HepG2 (cell line): ENCODE data around the gene TBCD. TPM values are rescaled to one million over a fixed set of nuclear protein-coding genes. Genes with fewer than 3 reads are reported as not detected.

Experiments used
- ASH2L ChIP-seq: fragments of 300-600, 200-600 bp; sonication (generic); IDR thresholded peaks from 2 replicates; pipeline ENCODE4 v1.7.0; 2017; ENCODE audit warnings: low read depth, mild to moderate bottlenecking, moderate library complexity, mixed read lengths, low read length; ENCODE audit not compliant: insufficient read length
- CBX1 ChIP-seq: IDR thresholded peaks from one replicate; pipeline ENCODE4 v1.6.1; 2016; ENCODE audit warnings: antibody characterized with exemption, low read depth
- ELF1 ChIP-seq: sonication (generic); formaldehyde crosslinking; IDR thresholded peaks from 2 replicates; pipeline ENCODE4 v1.4.0; 2020; ENCODE audit warnings: missing genetic modification reagents
- FOXO4 ChIP-seq: sonication (generic); formaldehyde crosslinking; conservative IDR thresholded peaks from 2 replicates; pipeline ENCODE4 v1.8.1; 2023; ENCODE audit warnings: missing genetic modification reagents
- KDM5B ChIP-seq: sonication (generic); formaldehyde crosslinking; IDR thresholded peaks from 2 replicates; pipeline ENCODE4 v1.4.0; 2020; ENCODE audit warnings: missing genetic modification reagents, mild to moderate bottlenecking, borderline replicate concordance
- KLF12 ChIP-seq: sonication (generic); formaldehyde crosslinking; IDR thresholded peaks from 2 replicates; pipeline ENCODE4 v1.4.0; 2020; ENCODE audit warnings: missing genetic modification reagents, borderline replicate concordance
- KLF6 ChIP-seq: IDR thresholded peaks from 2 replicates; pipeline ENCODE4 v1.8.0; 2016; ENCODE audit warnings: missing biosample characterization, missing genetic modification reagents
- MTF1 ChIP-seq: sonication (generic); formaldehyde crosslinking; IDR thresholded peaks from 2 replicates; pipeline ENCODE4 v1.5.0; 2020; ENCODE audit warnings: missing genetic modification reagents
- NFRKB ChIP-seq: fragments of 450-650 bp; IDR thresholded peaks from 2 replicates; pipeline ENCODE4 v1.6.1; 2017
- NR2F1 ChIP-seq, 2 experiments: fragments of 450-650 bp in 1 of 2; formaldehyde crosslinking in 1 of 2; IDR thresholded peaks; 2 replicates each; pipeline versions ENCODE4 v1.5.0 to v1.6.1; 2016 to 2020; ENCODE audit warnings: mild to moderate bottlenecking in 1 of 2, missing compliant biosample characterization in 1 of 2, missing genetic modification reagents in 1 of 2, moderate library complexity in 1 of 2
- RARG ChIP-seq: sonication (generic); formaldehyde crosslinking; IDR thresholded peaks from 2 replicates; pipeline ENCODE4 v1.4.0; 2020; ENCODE audit warnings: low read depth, mild to moderate bottlenecking, missing genetic modification reagents
- RNF2 ChIP-seq: fragments of 450-650 bp; conservative IDR thresholded peaks from 2 replicates; pipeline ENCODE4 v1.6.1; 2016; ENCODE audit warnings: low read depth
- SMC3 ChIP-seq: IDR thresholded peaks from 2 replicates; pipeline ENCODE4 v1.6.1; 2011; ENCODE audit warnings: low read length, improper control_type of control experiment
- SP4 ChIP-seq: sonication (generic); formaldehyde crosslinking; IDR thresholded peaks from 2 replicates; pipeline ENCODE4 v1.8.1; 2023; ENCODE audit warnings: mild to moderate bottlenecking, missing genetic modification reagents
- ZBTB1 ChIP-seq: sonication (generic); formaldehyde crosslinking; IDR thresholded peaks from 2 replicates; pipeline ENCODE4 v1.4.0; 2020; ENCODE audit warnings: missing genetic modification reagents, borderline replicate concordance
- ZFP36L1 ChIP-seq: sonication (generic); formaldehyde crosslinking; IDR thresholded peaks from 2 replicates; pipeline ENCODE4 v1.8.0; 2022; ENCODE audit warnings: mild to moderate bottlenecking, missing genetic modification reagents, moderate library complexity
- ZNF121 ChIP-seq: sonication (generic); formaldehyde crosslinking; IDR thresholded peaks from 2 replicates; pipeline ENCODE4 v1.5.0; 2020; ENCODE audit warnings: mild to moderate bottlenecking, missing genetic modification reagents
- ZNF329 ChIP-seq: sonication (generic); formaldehyde crosslinking; IDR thresholded peaks from 2 replicates; pipeline ENCODE4 v1.9.0; 2021; ENCODE audit warnings: low read depth, mild to moderate bottlenecking, missing genetic modification reagents
- ZNF713 ChIP-seq: sonication (generic); formaldehyde crosslinking; IDR thresholded peaks from 2 replicates; pipeline ENCODE4 v1.4.0; 2020; ENCODE audit warnings: mild to moderate bottlenecking, missing genetic modification reagents
- ZNF782 ChIP-seq: sonication (generic); formaldehyde crosslinking; IDR thresholded peaks from 2 replicates; pipeline ENCODE4 v1.4.0; 2020; ENCODE audit warnings: missing genetic modification reagents, mild to moderate bottlenecking, borderline replicate concordance
- polyA plus RNA-seq, 8 experiments: library from polyadenylated mRNA; depleted of rRNA in 3 of 8; stranded (reverse) in 7 of 8; unstranded in 1 of 8; fragments of >200 nt; fragmentation: Illumina TruSeq in 4 of 8; extraction: Trizol in 4 of 8; gene quantifications; 2 replicates each; pipeline versions ENCODE4 v1.2.1 to v1.2.3, GENCODE V29; 2011 to 2016; ENCODE audit warnings: low read depth in 4 of 8, missing spikeins in 1 of 8, mixed read lengths in 1 of 8; ENCODE audit not compliant: insufficient read depth in 1 of 8
- total RNA-seq, 5 experiments: library from RNA; depleted of rRNA; stranded (reverse); fragments of >200 nt; fragmentation: Illumina TruSeq; extraction: Trizol; gene quantifications; 2 replicates each; pipeline ENCODE4 v1.2.3, GENCODE V29; 2016; ENCODE audit warnings: low read depth in 1 of 5
- TF ChIP-seq, protein P1 (sequence below): sonication (generic); formaldehyde crosslinking; IDR thresholded peaks from 2 replicates; pipeline ENCODE4 v1.4.0; 2020; ENCODE audit warnings: mild to moderate bottlenecking, missing genetic modification reagents
- TF ChIP-seq, protein P2 (sequence below): IDR thresholded peaks from 2 replicates; pipeline ENCODE4 v1.6.1; 2016; ENCODE audit warnings: low read depth, control low read depth
- TF ChIP-seq, protein P3 (sequence below): sonication (generic); formaldehyde crosslinking; conservative IDR thresholded peaks from 2 replicates; pipeline ENCODE4 v1.8.0; 2022; ENCODE audit warnings: mild to moderate bottlenecking, moderate library complexity, missing genetic modification reagents

The TBCD gene
- total and polyA plus RNA-seq, 2 of the 13 experiments (the other 11 are each of a cell fraction or from before 2014, with no cell fraction given): 33.9 to 54.8 TPM

GRCh38 chr17:82740906-82741759 lies 10.7 kb upstream of the TBCD start (continued):
- TF ChIP-seq NR2F1 (CRISPR knock-in tag; IDR thresholded peaks at IDR 0.05) (peak; percentile 83 to 93), RARG (CRISPR knock-in tag) (no peak), ZNF713 (CRISPR knock-in tag) (no peak), MTF1 (peak; percentile 97), KLF12 (no peak), ELF1 (CRISPR knock-in tag) (no peak; the same call in 1 of the 2 replicates), KLF6 (0 out of 2 replicates have a peak, but pooled peaks have one; percentile 41), ZNF329 (CRISPR knock-in tag) (no peak), ASH2L (no peak), ZNF782 (CRISPR knock-in tag) (no peak; the same call in 1 of the 2 replicates), FOXO4 (CRISPR knock-in tag) (0 out of 2 replicates have a peak, but pooled peaks have one; percentile 66), SMC3 (peak; percentile 51), ZBTB1 (CRISPR knock-in tag) (no peak), ZNF121 (CRISPR knock-in tag) (peak; percentile 48), KDM5B (CRISPR knock-in tag) (peak; percentile 77; the same call in 1 of the 2 replicates), SP4 (CRISPR knock-in tag) (peak; percentile 59; the same call in 1 of the 2 replicates), NFRKB (no peak), ZFP36L1 (CRISPR knock-in tag) (no peak), RNF2 (no peak), CBX1 (peak; percentile 71)
- TF ChIP-seq, protein P1, sequence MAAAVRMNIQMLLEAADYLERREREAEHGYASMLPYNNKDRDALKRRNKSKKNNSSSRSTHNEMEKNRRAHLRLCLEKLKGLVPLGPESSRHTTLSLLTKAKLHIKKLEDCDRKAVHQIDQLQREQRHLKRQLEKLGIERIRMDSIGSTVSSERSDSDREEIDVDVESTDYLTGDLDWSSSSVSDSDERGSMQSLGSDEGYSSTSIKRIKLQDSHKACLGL (CRISPR knock-in tag): peak; percentile 27; the same call in 1 of the 2 replicates
- TF ChIP-seq, protein P2, sequence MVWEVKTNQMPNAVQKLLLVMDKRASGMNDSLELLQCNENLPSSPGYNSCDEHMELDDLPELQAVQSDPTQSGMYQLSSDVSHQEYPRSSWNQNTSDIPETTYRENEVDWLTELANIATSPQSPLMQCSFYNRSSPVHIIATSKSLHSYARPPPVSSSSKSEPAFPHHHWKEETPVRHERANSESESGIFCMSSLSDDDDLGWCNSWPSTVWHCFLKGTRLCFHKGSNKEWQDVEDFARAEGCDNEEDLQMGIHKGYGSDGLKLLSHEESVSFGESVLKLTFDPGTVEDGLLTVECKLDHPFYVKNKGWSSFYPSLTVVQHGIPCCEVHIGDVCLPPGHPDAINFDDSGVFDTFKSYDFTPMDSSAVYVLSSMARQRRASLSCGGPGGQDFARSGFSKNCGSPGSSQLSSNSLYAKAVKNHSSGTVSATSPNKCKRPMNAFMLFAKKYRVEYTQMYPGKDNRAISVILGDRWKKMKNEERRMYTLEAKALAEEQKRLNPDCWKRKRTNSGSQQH (CRISPR knock-in tag): peak; percentile 66; the same call in 1 of the 2 replicates
- TF ChIP-seq, protein P3, sequence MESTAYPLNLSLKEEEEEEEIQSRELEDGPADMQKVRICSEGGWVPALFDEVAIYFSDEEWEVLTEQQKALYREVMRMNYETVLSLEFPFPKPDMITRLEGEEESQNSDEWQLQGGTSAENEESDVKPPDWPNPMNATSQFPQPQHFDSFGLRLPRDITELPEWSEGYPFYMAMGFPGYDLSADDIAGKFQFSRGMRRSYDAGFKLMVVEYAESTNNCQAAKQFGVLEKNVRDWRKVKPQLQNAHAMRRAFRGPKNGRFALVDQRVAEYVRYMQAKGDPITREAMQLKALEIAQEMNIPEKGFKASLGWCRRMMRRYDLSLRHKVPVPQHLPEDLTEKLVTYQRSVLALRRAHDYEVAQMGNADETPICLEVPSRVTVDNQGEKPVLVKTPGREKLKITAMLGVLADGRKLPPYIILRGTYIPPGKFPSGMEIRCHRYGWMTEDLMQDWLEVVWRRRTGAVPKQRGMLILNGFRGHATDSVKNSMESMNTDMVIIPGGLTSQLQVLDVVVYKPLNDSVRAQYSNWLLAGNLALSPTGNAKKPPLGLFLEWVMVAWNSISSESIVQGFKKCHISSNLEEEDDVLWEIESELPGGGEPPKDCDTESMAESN (CRISPR knock-in tag): peak; percentile 81
